CD4-positive, alpha-beta T cell (primary cell): ENCODE results near the gene SPRR2E. TPM values are rescaled to one million over a fixed set of nuclear protein-coding genes. Genes with fewer than 3 reads are reported as not detected.
"Not testable (repeated sequence)": the region's sequence is repeated elsewhere in the genome, so short reads cannot be mapped to it uniquely, and the experiment has no call there.

Experiments
- ATAC-seq: fragments of 200-7000 bp; cut with Tn5 transposase; one replicate; pipeline ENCODE4 v1.10.0; 2022; ENCODE audit warnings: mild to moderate bottlenecking; ENCODE audit not compliant: poor library complexity
- CTCF ChIA-PET: fragments of 350-600 bp; sonication (Branson Sonifier 250); formaldehyde crosslinking; loops from one replicate; lab custom pipeline; 2021; ENCODE audit warnings: antibody characterized with exemption, inconsistent platforms; lab: Charles Lee
- POLR2A ChIA-PET: fragments of 350-600 bp; sonication (Branson Sonifier 250); formaldehyde crosslinking; loops from one replicate; lab custom pipeline; 2021; ENCODE audit warnings: antibody characterized with exemption, inconsistent platforms; lab: Charles Lee
- DNase-seq, 14 experiments: peaks; one replicate each; pipeline ENCODE4 v3.0.0-alpha.2; 2013 to 2020; ENCODE audit warnings: mixed read lengths in 2 of 14
- H3K27ac ChIP-seq, 2 donors: one replicate each; pipeline versions ENCODE4 v1.5.1 to v1.7.0; 2013; ENCODE audit warnings: low read length in 2 of 2, low read depth in 1 of 2, mild to moderate bottlenecking in 1 of 2
- H3K27me3 ChIP-seq, 2 experiments: 1 replicate in 1 of 2; 2 replicates in 1 of 2; pipeline versions ENCODE4 v1.6.1 to v1.7.0; 2013; ENCODE audit warnings: low read length in 2 of 2, control low read depth in 1 of 2, mild to moderate bottlenecking in 1 of 2, moderate library complexity in 1 of 2; ENCODE audit not compliant: insufficient read depth in 2 of 2, control insufficient read depth in 1 of 2
- H3K36me3 ChIP-seq: one replicate; pipeline ENCODE4 v1.6.1; 2013; ENCODE audit warnings: low read length, control low read depth; ENCODE audit not compliant: insufficient read depth
- H3K4me1 ChIP-seq: one replicate; pipeline ENCODE4 v1.6.1; 2013; ENCODE audit warnings: low read length, control low read depth; ENCODE audit not compliant: insufficient read depth
- H3K4me3 ChIP-seq: one replicate; pipeline ENCODE4 v1.5.1; 2013; ENCODE audit warnings: mild to moderate bottlenecking, low read length, moderate library complexity
- H3K9me3 ChIP-seq, 2 experiments: 1 replicate in 1 of 2; 2 replicates in 1 of 2; pipeline versions ENCODE4 v1.6.1 to v1.7.0; 2013; ENCODE audit warnings: low read length in 2 of 2, mild to moderate bottlenecking in 2 of 2, control low read depth in 1 of 2, moderate library complexity in 1 of 2; ENCODE audit not compliant: control insufficient read depth in 1 of 2, insufficient read depth in 1 of 2
- H3K27ac Mint-ChIP-seq: one replicate; pipeline ENCODE4 v1.8.0; 2020; ENCODE audit warnings: mixed read lengths
- H3K27me3 Mint-ChIP-seq: one replicate; pipeline ENCODE4 v1.8.0; 2021; ENCODE audit warnings: mixed read lengths
- H3K36me3 Mint-ChIP-seq: one replicate; pipeline ENCODE4 v1.8.0; 2021; ENCODE audit warnings: low read depth, mixed read lengths
- H3K4me1 Mint-ChIP-seq: one replicate; pipeline ENCODE4 v1.8.0; 2021; ENCODE audit warnings: low read depth, mixed read lengths
- H3K4me3 Mint-ChIP-seq: one replicate; pipeline ENCODE4 v1.8.0; 2020; ENCODE audit warnings: mild to moderate bottlenecking, mixed read lengths
- H3K9me3 Mint-ChIP-seq: one replicate; pipeline ENCODE4 v1.8.0; 2020; ENCODE audit warnings: mixed read lengths
- CTCF ChIP-seq: fragments of 200-600 bp; IDR thresholded peaks from one replicate; pipeline ENCODE4 v1.8.0; 2022; ENCODE audit warnings: antibody characterized with exemption, mild to moderate bottlenecking
- intact Hi-C, 2 experiments: fragments of 100-400 bp; cut with DNase I in 1 of 2; cut with micrococcal nuclease in 1 of 2; formaldehyde crosslinking; loops; one replicate each; pipeline versions ENCODE4 v1.15.1 to v1.9.0; 2023 to 2025; cut with DNase I, micrococcal nuclease
- total RNA-seq, 174 experiments: library from RNA in 2 of 174; stranded (reverse) in 2 of 174; gene quantifications; one replicate each; pipeline ENCODE4 v1.2.3 and lab custom pipeline; 2021 to 2026

Gene SPRR2E
- total RNA-seq, 2 experiments from 2014 or later = not detected

- no peaks in the 10 kb centered on the region for H3K9me3 ChIP-seq
- Mint-ChIP-seq H3K36me3 (no peaks in the 10 kb centered on the region), H3K27ac (no peak overlapping the region), H3K27me3 (peaks cover 61% of the 10 kb centered on the region), H3K9me3 (no peaks in the 10 kb centered on the region), H3K4me1 (no peaks in the 10 kb centered on the region), H3K4me3 (no peak overlapping the region)
- H3K4me3 ChIP-seq = no peak overlapping the region
- intact Hi-C loops = no loop called here
- TF ChIP-seq CTCF = no peak
- H3K27me3 ChIP-seq = peaks cover 0 to 16% of the 10 kb centered on the region in 2 experiments
- H3K27ac ChIP-seq = no peak overlapping the region
- ChIA-PET CTCF (interaction anchor here (0.9 kb wide), 1 partner anchor 10 kb away, joined by 3 read pairs; no protein-coding TSS in a partner anchor), POLR2A (no interaction called here)
- no peaks in the 10 kb centered on the region for H3K4me1 ChIP-seq
- H3K36me3 ChIP-seq = no peaks in the 10 kb centered on the region
- ATAC-seq = no peak
- no peak for DNase-seq
Observed at GRCh38 chr1:153058154-153058553, 36.2 kb downstream of the SPRR2E start.

GRCh38 chr1:153057375-153057774, 37.0 kb downstream of the SPRR2E start, which contains the start of gene SPRR2A:
TSS of gene SPRR2A (minus strand) at chr1:153057512. CDS start at chr1:153056735, 777 bp downstream.
- Histone ChIP-seq H3K36me3 (no peaks in the 10 kb centered on the region), H3K27ac (no peak within 1 kb of the TSS), H3K27me3 (peaks cover 0 to 20% of the 10 kb centered on the region in 2 experiments), H3K4me3 (no peak within 1 kb of the TSS), H3K9me3 (no peaks in the 10 kb centered on the region), H3K4me1 (no peaks in the 10 kb centered on the region)
- H3K27ac Mint-ChIP-seq = no peak within 1 kb of the TSS
- intact Hi-C loops = no loop called here
- DNase-seq (no peak), ATAC-seq (no peak)
- H3K4me1 Mint-ChIP-seq = no peaks in the 10 kb centered on the region
- H3K27me3 Mint-ChIP-seq = peaks cover 68% of the 10 kb centered on the region
- H3K4me3 Mint-ChIP-seq = no peak within 1 kb of the TSS
- no peaks in the 10 kb centered on the region for H3K9me3 Mint-ChIP-seq
- no peak for TF ChIP-seq CTCF
- no peaks in the 10 kb centered on the region for H3K36me3 Mint-ChIP-seq
- POLR2A ChIA-PET = no interaction called here
- CTCF ChIA-PET = no interaction called here

GRCh38 chr1:153056111-153056510, 38.2 kb downstream of the SPRR2E start:
- DNase-seq, H3K4me3 ChIP-seq, POLR2A ChIA-PET, H3K4me3 Mint-ChIP-seq, H3K27ac Mint-ChIP-seq, H3K9me3 ChIP-seq, intact Hi-C loops, H3K36me3 ChIP-seq, H3K36me3 Mint-ChIP-seq, H3K9me3 Mint-ChIP-seq, ATAC-seq, H3K4me1 ChIP-seq, CTCF ChIA-PET, H3K4me1 Mint-ChIP-seq, H3K27ac ChIP-seq: not testable (repeated sequence)
- H3K27me3 Mint-ChIP-seq = peaks cover 75% of the 10 kb centered on the region
- H3K27me3 ChIP-seq = peaks cover 0 to 16% of the 10 kb centered on the region in 2 experiments

- no peak for TF ChIP-seq CTCF
- Histone ChIP-seq H3K36me3 (no peaks in the 10 kb centered on the region), H3K27ac (no peak overlapping the region), H3K4me1 (no peaks in the 10 kb centered on the region), H3K27me3 (peaks cover 5 to 10% of the 10 kb centered on the region in 2 experiments), H3K9me3 (peaks cover 0 to 8% of the 10 kb centered on the region in 2 experiments), H3K4me3 (no peak overlapping the region)
- CTCF ChIA-PET = no interaction called here
- H3K4me3 Mint-ChIP-seq = no peak overlapping the region
- no peaks in the 10 kb centered on the region for H3K9me3 Mint-ChIP-seq
- intact Hi-C loops = no loop called here
- no peaks in the 10 kb centered on the region for H3K36me3 Mint-ChIP-seq
- POLR2A ChIA-PET = no interaction called here
- H3K4me1 Mint-ChIP-seq = no peaks in the 10 kb centered on the region
- H3K27ac Mint-ChIP-seq = no peak overlapping the region
- DNase-seq = no peak
- ATAC-seq = no peak
- H3K27me3 Mint-ChIP-seq = peaks cover 71% of the 10 kb centered on the region
Observed at GRCh38 chr1:153049211-153049610, 45.1 kb downstream of the SPRR2E start.
